Measurements from ENCODE around the gene ANKRD12.

ANKRD12 gene

GRCh38 chr18:9140381-9140780, 3.8 kb downstream of the ANKRD12 start:
- peak overlapping the region; percentile 10 for H3K9ac ChIP-seq (ENCODE audit: low read depth, low read length, poor library complexity, severe bottlenecking)
- peaks cover 74% of the 10 kb centered on the region for H3K79me2 ChIP-seq (ENCODE audit: insufficient read depth, low read length)
- H4K20me1 ChIP-seq (ENCODE audit: insufficient read depth, low read length, poor library complexity, severe bottlenecking), result peaks cover 62% of the 10 kb centered on the region
- peak overlapping the region; percentile 96 for H3K4me2 ChIP-seq (ENCODE audit: low read depth, low read length, poor library complexity, severe bottlenecking)
- no peaks in the 10 kb centered on the region for H3K36me3 ChIP-seq (ENCODE audit: insufficient read depth, low read length)
- peaks cover 5% of the 10 kb centered on the region; the same call in 1 of the 2 replicates for H3F3A ChIP-seq (ENCODE audit: low read depth)
- TF ChIP-seq EZH2phosphoT487 (IDR thresholded peaks at IDR 0.05; ENCODE audit: borderline replicate concordance) (no peak), CTCF (conservative IDR thresholded peaks at IDR 0.05; ENCODE audit: low read length) (no peak)
- H3K27me3 ChIP-seq (ENCODE audit: insufficient read depth, low read length, poor library complexity, severe bottlenecking), result no peaks in the 10 kb centered on the region
- peaks cover 47% of the 10 kb centered on the region for H3K4me1 ChIP-seq (ENCODE audit: insufficient read depth, low read length, poor library complexity, severe bottlenecking)
- H3K9me2 ChIP-seq (replicated peaks; ENCODE audit: low read depth, low read length), result no peaks in the 10 kb centered on the region
- H2AFZ ChIP-seq (ENCODE audit: low read length), result no peak overlapping the region
- H3K4me3 ChIP-seq (ENCODE audit: low read length, poor library complexity, severe bottlenecking), result peak overlapping the region; percentile 89
- no peaks in the 10 kb centered on the region for H3K9me3 ChIP-seq (ENCODE audit: insufficient read depth, low read depth, low read length)

- no peak for TF ChIP-seq EZH2phosphoT487 (IDR thresholded peaks at IDR 0.05; ENCODE audit: borderline replicate concordance)
- TF ChIP-seq CTCF (conservative IDR thresholded peaks at IDR 0.05; ENCODE audit: low read length), result no peak
- Histone ChIP-seq H3K27me3 (ENCODE audit: insufficient read depth, low read length, poor library complexity, severe bottlenecking) (no peaks in the 10 kb centered on the region), H3K4me2 (ENCODE audit: low read depth, low read length, poor library complexity, severe bottlenecking) (peak overlapping the region; percentile 96), H3K36me3 (ENCODE audit: insufficient read depth, low read length) (no peaks in the 10 kb centered on the region), H3K4me3 (ENCODE audit: low read length, poor library complexity, severe bottlenecking) (peak overlapping the region; percentile 89), H3K79me2 (ENCODE audit: insufficient read depth, low read length) (peaks cover 80% of the 10 kb centered on the region), H3K9me2 (replicated peaks; ENCODE audit: low read depth, low read length) (no peaks in the 10 kb centered on the region), H3K4me1 (ENCODE audit: insufficient read depth, low read length, poor library complexity, severe bottlenecking) (peaks cover 42% of the 10 kb centered on the region), H2AFZ (ENCODE audit: low read length) (no peak overlapping the region), H3K9ac (ENCODE audit: low read depth, low read length, poor library complexity, severe bottlenecking) (peak overlapping the region; percentile 10), H4K20me1 (ENCODE audit: insufficient read depth, low read length, poor library complexity, severe bottlenecking) (peaks cover 67% of the 10 kb centered on the region), H3K9me3 (ENCODE audit: insufficient read depth, low read depth, low read length) (no peaks in the 10 kb centered on the region), H3F3A (ENCODE audit: low read depth) (peaks cover 6% of the 10 kb centered on the region; the same call in 1 of the 2 replicates)
Observed at GRCh38 chr18:9140984-9141383, 4.4 kb downstream of the ANKRD12 start.

GRCh38 chr18:9146224-9146623, 9.6 kb downstream of the ANKRD12 start:
- H3K4me2 ChIP-seq (ENCODE audit: low read depth, low read length, poor library complexity, severe bottlenecking), result no peak overlapping the region
- H2AFZ ChIP-seq (ENCODE audit: low read length), result no peak overlapping the region
- H3F3A ChIP-seq (ENCODE audit: low read depth), result 0 out of 2 replicates have a peak, but pooled peaks cover 2% of the 10 kb centered on the region
- no peak overlapping the region for H3K4me3 ChIP-seq (ENCODE audit: low read length, poor library complexity, severe bottlenecking)
- H3K79me2 ChIP-seq (ENCODE audit: insufficient read depth, low read length), result peaks cover 79% of the 10 kb centered on the region
- H3K27me3 ChIP-seq (ENCODE audit: insufficient read depth, low read length, poor library complexity, severe bottlenecking), result no peaks in the 10 kb centered on the region
- TF ChIP-seq EZH2phosphoT487 (IDR thresholded peaks at IDR 0.05; ENCODE audit: borderline replicate concordance) (no peak), CTCF (conservative IDR thresholded peaks at IDR 0.05; ENCODE audit: low read length) (no peak)
- peaks cover 43% of the 10 kb centered on the region for H4K20me1 ChIP-seq (ENCODE audit: insufficient read depth, low read length, poor library complexity, severe bottlenecking)
- H3K9me2 ChIP-seq (replicated peaks; ENCODE audit: low read depth, low read length), result no peaks in the 10 kb centered on the region
- no peaks in the 10 kb centered on the region for H3K36me3 ChIP-seq (ENCODE audit: insufficient read depth, low read length)
- H3K9me3 ChIP-seq (ENCODE audit: insufficient read depth, low read depth, low read length), result no peaks in the 10 kb centered on the region
- H3K9ac ChIP-seq (ENCODE audit: low read depth, low read length, poor library complexity, severe bottlenecking), result no peak overlapping the region
- peaks cover 14% of the 10 kb centered on the region for H3K4me1 ChIP-seq (ENCODE audit: insufficient read depth, low read length, poor library complexity, severe bottlenecking)

Data from Loucy (cell line).